Mammary epithelial cell (primary cell): Measurements from ENCODE around the gene PDLIM7.

ENCODE experiments used
- CTCF ChIP-seq, 2 donors: IDR thresholded peaks in 1 of 2; conservative IDR thresholded peaks in 1 of 2; 2 replicates each; pipeline ENCODE4 v1.5.1; 2011 to 2012; ENCODE audit warnings: inconsistent platforms in 2 of 2, low read length in 2 of 2, mild to moderate bottlenecking in 2 of 2, control low read depth in 1 of 2, low read depth in 1 of 2; ENCODE audit not compliant: insufficient read depth in 1 of 2; ENCODE audit errors: extremely low read depth in 1 of 2
- EZH2 ChIP-seq: IDR thresholded peaks from 2 replicates; pipeline ENCODE4 v1.6.1; 2012; ENCODE audit warnings: low read length, inconsistent platforms, borderline replicate concordance

GRCh38 chr5:177523711-177524538, 26.5 kb upstream of the PDLIM7 start:
- no peak for TF ChIP-seq CTCF (conservative IDR thresholded peaks at IDR 0.05 in 1 of 2, IDR thresholded peaks at IDR 0.05 in 1 of 2; ENCODE audit: extremely low read depth in 1 of 2, insufficient read depth in 1 of 2, low read depth in 1 of 2, low read length in 2 of 2)
- no peak for TF ChIP-seq EZH2
